NCI-H1048 (cell line): ENCODE measurements around the gene TEX19.
"Not testable (repeated sequence)": the region's sequence is repeated elsewhere in the genome, so short reads cannot be mapped to it uniquely, and the experiment has no call there.

ENCODE experiments used
- DNase-seq: peaks from one replicate; lab custom pipeline; 2025; lab: John Stamatoyannopoulos, UW

The TEX19 gene

GRCh38 chr17:82356845-82357355, 2.1 kb upstream of the TEX19 start:
- DNase-seq = no peak

GRCh38 chr17:82357394-82357793, 1.7 kb upstream of the TEX19 start:
- DNase-seq = no peak

DNA sequence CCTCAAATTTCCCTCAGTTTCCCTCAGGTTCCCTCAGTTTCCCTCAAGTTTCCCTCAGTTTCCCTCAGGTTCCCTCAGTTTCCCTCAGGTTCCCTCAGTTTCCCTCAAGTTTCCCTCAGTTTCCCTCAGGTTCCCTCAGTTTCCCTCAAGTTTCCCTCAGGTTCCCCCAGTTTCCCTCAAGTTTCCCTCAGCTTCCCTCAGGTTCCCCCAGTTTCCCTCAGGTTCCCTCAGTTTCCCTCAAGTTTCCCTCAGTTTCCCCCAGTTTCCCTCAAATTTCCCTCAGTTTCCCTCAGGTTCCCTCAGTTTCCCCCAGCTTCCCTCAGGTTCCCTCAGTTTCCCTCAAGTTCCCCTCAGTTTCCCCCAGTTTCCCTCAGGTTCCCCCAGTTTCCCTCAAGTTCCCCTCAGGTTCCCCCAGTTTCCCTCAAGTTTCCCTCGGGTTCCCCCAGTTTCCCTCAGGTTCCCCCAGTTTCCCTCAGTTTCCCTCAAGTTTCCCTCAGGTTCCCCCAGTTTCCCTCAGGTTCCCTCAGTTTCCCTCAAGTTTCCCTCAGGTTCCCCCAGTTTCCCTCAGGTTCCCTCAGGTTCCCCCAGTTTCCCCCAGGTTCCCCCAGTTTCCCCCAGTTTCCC, 516 bp downstream of the TEX19 start:
- not testable (repeated sequence) for DNase-seq

DNA sequence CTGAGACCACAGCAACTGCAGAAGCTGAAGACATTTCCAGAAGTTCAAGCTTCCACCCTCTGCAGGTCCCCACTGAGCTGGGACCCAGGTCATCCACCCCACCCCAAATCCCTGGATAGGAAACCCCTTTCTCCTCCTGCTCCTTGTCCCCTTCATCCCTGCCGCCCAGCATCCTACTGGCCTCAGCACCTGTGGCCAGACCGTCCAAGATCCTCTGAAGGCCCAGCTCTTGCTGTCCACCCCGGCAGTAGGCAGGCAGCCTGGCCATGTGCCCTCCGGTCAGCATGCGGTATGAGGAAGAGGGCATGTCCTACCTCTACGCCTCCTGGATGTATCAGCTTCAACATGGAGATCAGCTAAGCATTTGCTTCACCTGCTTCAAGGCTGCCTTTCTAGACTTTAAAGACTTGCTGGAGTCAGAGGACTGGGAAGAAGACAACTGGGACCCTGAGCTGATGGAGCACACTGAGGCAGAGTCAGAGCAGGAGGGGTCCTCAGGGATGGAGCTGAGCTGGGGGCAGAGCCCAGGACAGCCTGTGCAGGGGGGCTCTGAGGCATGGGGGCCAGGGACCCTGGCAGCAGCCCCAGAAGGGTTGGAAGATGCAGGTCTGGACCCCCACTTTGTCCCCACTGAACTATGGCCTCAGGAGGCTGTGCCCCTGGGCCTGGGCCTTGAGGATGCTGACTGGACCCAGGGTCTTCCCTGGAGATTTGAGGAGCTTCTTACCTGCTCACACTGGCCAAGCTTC, 3.0 kb downstream of the TEX19 start:
- DNase-seq = no peak

- DNase-seq = no peak
These were observed 6.7 kb downstream of the TEX19 start for GRCh38 chr17:82365606-82366295.

- DNase-seq = no peak
These were observed 7.7 kb downstream of the TEX19 start for GRCh38 chr17:82366749-82367148.

DNA sequence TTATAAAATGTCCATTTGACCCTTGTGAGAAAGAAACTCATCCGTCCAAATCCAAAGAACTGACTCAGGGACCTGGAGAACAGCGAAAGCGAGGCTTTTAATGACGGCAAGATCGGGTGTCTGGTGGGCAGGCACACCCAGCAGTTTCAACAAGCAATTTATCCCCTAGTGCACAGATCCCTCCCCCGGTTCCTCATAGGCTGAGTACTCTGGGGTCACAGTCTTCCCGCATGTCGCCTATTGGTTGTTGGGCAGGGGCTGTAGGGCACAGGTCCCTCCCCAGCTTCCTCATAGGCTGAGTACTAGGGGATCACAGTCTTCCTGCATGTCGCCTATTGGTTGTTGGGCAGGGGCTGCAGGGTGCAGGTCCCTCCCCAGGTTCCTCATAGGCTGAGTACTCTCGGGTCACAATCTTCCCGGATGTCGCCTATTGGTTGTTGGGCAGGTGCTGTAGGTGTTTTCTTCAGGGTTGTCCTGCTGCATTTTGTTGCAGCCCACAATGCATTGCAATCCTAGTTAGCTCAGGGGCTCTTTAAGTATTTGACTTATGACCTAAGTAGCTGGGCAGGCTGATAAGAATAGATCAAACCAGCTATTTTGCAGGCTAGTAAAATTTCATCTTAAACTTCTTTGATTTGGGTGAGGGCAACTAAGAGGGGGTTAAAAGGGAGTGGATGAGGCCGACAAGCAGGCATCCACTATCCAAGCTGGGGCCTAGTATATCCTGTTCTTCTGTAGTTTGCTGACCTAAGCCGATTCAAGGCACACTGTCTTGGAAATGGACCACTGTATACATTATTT, 8.9 kb downstream of the TEX19 start:
- peak; percentile 92 for DNase-seq

DNA sequence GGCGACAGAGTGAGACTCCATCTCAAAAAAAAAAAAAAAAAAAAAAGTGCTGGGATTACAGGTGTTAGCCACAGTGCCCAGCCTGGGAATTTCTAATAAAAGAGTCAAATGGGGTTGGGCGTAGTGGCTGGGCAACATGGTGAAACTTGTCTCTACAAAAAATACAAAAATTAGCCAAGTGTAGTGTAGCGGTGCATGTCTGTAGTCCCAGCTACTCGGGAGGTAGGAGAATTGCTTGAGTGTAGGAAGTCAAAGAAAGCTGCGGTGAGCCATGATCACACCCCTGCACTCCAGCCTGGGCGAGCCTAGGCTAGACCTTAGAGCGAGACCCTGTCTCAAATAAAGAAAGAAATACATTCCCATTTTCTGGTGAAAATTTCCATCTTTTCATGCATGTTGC, 10.2 kb downstream of the TEX19 start:
- DNase-seq = no peak

DNA sequence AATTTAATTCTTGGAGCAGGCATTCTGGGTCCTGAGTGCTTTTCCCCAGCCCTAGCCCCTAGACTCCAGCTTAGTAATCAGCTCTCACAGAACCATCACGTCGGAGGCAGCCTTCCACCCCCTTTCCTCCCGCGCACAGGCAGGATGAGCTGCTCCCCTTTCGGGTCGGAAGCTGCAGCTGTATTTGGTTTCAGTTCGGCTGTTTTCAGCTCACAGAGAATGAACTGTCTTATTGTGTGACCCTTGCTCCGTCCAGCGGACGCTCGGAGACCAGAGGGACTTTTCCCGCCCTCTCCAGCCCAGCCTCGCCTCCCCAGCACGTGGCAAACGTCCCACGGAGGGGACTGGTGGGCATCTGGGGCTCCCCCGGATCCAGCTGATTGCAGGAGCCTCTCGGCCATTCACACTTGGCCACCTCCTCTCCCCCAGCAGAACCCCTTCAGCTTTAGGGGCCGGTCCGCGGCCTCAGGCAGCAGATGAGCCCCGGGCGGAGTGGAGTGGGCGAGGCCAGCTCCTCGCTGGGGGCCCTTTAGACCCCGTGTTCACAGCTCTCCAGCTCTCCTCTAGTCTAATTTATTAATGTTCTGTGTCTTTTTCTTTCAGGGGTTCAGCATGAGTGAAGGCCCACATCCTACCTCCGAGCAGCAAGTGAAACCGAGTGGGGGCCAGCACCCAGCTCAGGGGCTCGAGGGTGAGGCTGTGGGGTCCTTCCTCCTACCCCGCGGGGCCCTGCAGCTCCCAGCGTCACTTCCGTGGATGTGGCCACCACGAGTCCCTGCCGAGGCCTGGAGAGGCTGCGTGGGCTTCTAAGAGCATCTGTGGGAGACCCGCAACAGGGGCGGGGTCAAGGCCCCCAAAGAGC, 11.7 kb downstream of the TEX19 start:
- DNase-seq = no peak

DNA sequence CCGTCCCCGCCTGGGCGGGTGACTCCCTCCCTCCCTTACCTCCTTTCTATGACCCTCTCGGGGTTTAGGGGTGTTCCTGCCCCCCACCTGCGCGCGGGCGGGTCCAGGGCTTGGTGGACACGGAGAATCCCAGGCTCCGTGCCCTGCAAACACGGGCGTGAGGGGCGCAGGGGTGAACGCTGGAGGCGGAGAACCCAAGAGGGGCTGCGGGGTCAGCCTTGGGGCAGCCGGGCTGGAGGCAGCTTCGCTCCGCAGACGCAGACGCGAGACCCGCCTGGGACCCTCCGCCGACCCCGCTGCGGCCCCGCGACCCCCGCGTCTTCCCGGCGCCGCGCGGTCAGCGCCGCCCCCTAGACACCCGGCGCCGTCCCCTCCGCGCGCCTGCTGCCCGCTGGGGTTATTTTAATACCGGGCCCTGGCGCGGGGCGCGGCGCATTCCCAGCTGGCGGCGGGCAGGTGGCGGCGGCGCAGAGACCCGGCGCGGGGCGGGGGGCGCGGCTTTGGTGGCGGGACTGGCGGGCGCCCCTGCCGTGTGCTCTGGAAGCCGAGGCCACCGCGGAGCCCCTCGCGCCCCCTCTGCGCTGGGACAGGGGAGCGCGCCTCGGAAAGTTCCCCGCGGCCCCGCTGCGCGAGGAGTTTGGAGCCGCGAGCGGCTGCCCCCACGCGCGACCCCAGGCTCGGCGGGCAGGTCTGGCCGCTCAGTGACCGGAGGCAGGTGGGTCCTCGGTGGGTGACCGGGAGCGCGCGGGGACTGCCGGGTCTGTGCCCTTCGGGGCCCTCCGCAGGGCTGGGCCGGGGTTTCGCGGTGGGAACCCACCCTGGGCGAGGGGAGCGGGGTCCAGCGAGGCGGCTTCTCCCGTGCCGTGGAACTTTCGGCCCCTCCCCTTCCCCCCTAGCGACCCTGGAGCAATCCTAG, 12.5 kb downstream of the TEX19 start, which contains the start of gene UTS2R:
Gene UTS2R (plus strand): TSS at position 433 of the 916 bp plus-strand sequence. CDS start 2,560 bp downstream, outside the sequence.
- DNase-seq = no peak

DNA sequence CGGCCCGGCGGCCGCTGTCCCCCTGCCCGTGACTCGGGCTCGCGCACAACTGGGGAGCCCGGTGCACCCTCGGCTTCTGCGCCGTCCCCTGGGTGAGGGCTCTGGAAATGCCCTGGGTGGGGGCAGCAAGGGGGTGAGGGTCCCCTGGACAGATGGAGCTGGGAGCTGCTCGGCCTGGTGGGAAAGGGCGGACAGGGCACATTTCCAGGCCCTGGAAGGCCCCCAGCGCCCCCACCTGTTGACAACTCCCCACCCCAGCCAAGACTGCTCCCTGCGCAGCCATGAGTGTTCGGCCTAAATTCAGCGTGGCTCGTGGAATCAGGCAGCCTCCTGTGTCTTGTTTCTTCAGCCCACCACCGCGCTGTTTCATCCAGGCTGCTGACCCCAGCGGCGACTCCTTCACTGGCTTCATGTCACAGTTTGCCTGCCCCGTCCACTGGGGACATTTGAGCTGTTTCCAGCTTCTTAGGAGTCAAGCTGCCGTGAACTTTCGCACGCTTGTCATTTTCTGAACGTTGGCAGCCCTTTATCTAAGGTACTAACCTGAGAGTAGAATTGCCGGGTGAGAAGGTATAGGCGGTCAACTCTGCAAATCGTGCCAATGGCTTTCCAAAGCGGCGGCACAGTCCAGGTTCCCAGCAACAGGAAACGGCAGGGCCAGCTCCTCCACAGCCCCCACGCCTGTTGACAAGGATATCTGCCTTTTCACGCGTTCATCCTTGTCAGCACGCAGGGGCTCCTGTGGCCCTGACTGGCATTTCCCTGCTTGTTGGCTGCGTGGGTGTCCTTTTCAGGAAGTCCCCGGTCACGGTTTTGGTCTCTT, 13.4 kb downstream of the TEX19 start:
- no peak for DNase-seq

DNA sequence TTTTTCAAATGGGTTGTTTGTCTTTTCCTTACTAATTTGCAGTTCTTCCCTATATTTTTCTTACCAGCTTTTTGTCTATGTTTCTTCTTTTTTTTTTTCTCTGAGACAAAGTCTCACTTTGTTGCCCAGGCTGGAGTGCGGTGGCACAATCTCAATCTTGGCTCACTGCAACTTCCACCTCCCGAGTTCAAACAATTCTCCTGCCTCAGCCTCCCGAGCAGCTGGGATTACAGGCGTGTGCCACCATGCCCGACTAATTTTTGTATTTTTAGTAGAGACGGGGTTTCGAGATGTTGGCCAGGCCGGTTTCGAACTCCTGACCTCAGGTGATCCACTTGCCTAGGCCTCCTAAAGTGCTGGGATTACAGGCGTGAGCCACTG, 14.0 kb downstream of the TEX19 start:
- DNase-seq = not testable (repeated sequence)

- no peak for DNase-seq
These were observed 14.9 kb downstream of the TEX19 start for GRCh38 chr17:82373731-82374625.

DNA sequence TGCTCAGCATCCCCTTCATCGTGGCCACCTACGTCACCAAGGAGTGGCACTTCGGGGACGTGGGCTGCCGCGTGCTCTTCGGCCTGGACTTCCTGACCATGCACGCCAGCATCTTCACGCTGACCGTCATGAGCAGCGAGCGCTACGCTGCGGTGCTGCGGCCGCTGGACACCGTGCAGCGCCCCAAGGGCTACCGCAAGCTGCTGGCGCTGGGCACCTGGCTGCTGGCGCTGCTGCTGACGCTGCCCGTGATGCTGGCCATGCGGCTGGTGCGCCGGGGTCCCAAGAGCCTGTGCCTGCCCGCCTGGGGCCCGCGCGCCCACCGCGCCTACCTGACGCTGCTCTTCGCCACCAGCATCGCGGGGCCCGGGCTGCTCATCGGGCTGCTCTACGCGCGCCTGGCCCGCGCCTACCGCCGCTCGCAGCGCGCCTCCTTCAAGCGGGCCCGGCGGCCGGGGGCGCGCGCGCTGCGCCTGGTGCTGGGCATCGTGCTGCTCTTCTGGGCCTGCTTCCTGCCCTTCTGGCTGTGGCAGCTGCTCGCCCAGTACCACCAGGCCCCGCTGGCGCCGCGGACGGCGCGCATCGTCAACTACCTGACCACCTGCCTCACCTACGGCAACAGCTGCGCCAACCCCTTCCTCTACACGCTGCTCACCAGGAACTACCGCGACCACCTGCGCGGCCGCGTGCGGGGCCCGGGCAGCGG, 15.7 kb downstream of the TEX19 start:
- DNase-seq = no peak

GRCh38 chr17:82375359-82376041, 16.5 kb downstream of the TEX19 start:
- DNase-seq = no peak

DNA sequence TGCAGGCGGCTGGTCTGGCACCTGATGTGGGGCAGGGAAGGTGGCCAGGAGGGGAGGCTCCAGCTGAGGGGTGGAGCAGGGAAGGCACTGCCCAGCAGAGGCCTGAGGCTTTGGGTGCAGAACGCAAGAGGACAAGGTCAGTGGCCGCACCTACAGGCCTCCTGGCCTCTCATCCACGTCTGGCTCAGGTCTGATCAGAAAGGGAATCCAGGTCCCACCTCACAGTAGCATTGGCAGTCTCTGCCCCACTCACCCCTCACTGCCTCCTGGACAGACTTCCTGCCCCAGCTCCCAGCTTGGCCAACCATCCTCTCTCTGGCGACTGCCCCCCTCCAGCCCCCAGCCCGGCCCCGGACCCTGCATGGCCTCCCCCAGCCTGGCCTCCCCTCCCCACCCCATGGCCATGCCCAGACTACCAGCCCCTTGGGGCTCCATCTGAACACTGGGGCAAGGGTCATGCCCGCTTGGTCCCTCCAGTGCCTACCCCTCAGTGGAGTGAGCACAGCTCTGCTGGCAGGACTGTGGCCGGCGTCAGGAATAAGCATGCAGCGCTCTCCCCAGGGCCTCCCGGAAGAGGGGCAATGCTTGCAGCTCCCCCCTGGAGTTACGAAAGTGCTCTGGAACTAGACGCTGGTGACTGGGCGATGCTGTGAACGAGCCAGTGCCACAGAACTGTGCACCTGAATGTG, 17.1 kb downstream of the TEX19 start:
- DNase-seq = no peak
